ENCODE measurements around the gene GSDMA.

Gene GSDMA

GRCh38 chr17:40024901-40025300 lies 62.1 kb downstream of the GSDMA start:
- no peak for TF ChIP-seq CTCF (IDR thresholded peaks at IDR 0.05; ENCODE audit: extremely low read depth, insufficient read depth, missing control alignments)
- DNase-seq (ENCODE audit: low spot score) = no peak
- in situ Hi-C loops (cut with MboI; ENCODE audit: low pct_unique_long_range_greater_than_20kb, low sequenced_read_pairs, unreplicated experiment) = no loop called here

DNA sequence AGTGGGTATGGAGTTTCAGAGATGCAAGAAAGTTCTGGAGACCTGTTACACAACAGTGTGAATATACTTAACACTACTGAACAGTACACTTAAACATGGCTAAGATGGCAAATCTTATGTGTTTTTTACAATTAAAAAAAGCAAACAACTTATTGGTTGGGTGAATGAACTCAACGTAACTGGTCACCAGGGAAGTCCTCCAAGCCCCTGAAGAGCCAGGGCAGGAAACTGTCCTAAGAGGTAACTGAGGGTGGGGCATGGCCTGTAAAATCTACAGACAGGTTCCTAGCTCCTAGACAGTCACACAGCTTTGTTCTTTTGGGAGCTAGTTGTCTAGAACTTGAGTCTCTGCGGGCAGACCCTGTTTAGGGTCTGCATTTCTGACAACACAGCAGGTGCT lies 62.8 kb downstream of the GSDMA start:
- in situ Hi-C loops (cut with MboI; ENCODE audit: low pct_unique_long_range_greater_than_20kb, low sequenced_read_pairs, unreplicated experiment) = no loop called here
- no peak for TF ChIP-seq CTCF (IDR thresholded peaks at IDR 0.05; ENCODE audit: extremely low read depth, insufficient read depth, missing control alignments)
- no peak for DNase-seq (ENCODE audit: low spot score)

- DNase-seq (ENCODE audit: low spot score) = no peak
- no peak for TF ChIP-seq CTCF (IDR thresholded peaks at IDR 0.05; ENCODE audit: extremely low read depth, insufficient read depth, missing control alignments)
- in situ Hi-C loops (cut with MboI; ENCODE audit: low pct_unique_long_range_greater_than_20kb, low sequenced_read_pairs, unreplicated experiment) = no loop called here
Measured at GRCh38 chr17:40025991-40026815, 63.4 kb downstream of the GSDMA start.

GRCh38 chr17:40026816-40027613 lies 64.2 kb downstream of the GSDMA start:
- in situ Hi-C loops (cut with MboI; ENCODE audit: low pct_unique_long_range_greater_than_20kb, low sequenced_read_pairs, unreplicated experiment) = no loop called here

More at GRCh38 chr17:40026816-40027613, 64.2 kb downstream of the GSDMA start:
- TF ChIP-seq CTCF (IDR thresholded peaks at IDR 0.05; ENCODE audit: extremely low read depth, insufficient read depth, missing control alignments) = peak; percentile 89
- peak; percentile 91 for DNase-seq (ENCODE audit: low spot score)
